Hepatocyte (in vitro differentiated cells): ENCODE data around the gene MBL2. TPM values are rescaled to one million over a fixed set of nuclear protein-coding genes. Genes with fewer than 3 reads are reported as not detected.

Source experiments
- DNase-seq: peaks from one replicate; pipeline ENCODE4 v3.0.0-alpha.2; 2016; ENCODE audit warnings: low spot score
- H2AFZ ChIP-seq: fragments of 200-600 bp; sonication (generic); 2 replicates; pipeline ENCODE4 v1.6.0; 2016; ENCODE audit warnings: antibody characterized with exemption, mild to moderate bottlenecking
- H3K27ac ChIP-seq: fragments of 200-600 bp; sonication (generic); 2 replicates; pipeline ENCODE4 v1.5.1; 2016; ENCODE audit warnings: mild to moderate bottlenecking
- H3K27me3 ChIP-seq: fragments of 200-600 bp; sonication (generic); 2 replicates; pipeline ENCODE4 v1.6.1; 2016
- H3K36me3 ChIP-seq: fragments of 200-600 bp; sonication (generic); replicated peaks from 2 replicates; pipeline ENCODE4 v1.5.1; 2016; ENCODE audit warnings: low read depth; ENCODE audit not compliant: insufficient read depth
- H3K4me1 ChIP-seq: fragments of 200-600 bp; sonication (generic); 2 replicates; pipeline ENCODE4 v1.5.1; 2016; ENCODE audit warnings: mild to moderate bottlenecking, moderate library complexity; ENCODE audit not compliant: insufficient read depth
- H3K4me2 ChIP-seq: fragments of 200-600 bp; sonication (generic); 2 replicates; pipeline ENCODE4 v1.6.0; 2016
- H3K4me3 ChIP-seq: fragments of 200-600 bp; sonication (generic); 2 replicates; pipeline ENCODE4 v1.5.1; 2016; ENCODE audit warnings: mild to moderate bottlenecking
- H3K79me2 ChIP-seq: fragments of 200-600 bp; sonication (generic); 2 replicates; pipeline ENCODE4 v1.6.0; 2017; ENCODE audit warnings: mild to moderate bottlenecking
- H3K9me2 ChIP-seq: fragments of 200-600 bp; sonication (generic); replicated peaks from 2 replicates; pipeline ENCODE4 v1.6.0; 2017; ENCODE audit warnings: mild to moderate bottlenecking; ENCODE audit not compliant: insufficient read depth
- H3K9me3 ChIP-seq: fragments of 200-600 bp; sonication (generic); 2 replicates; pipeline ENCODE4 v1.5.1; 2016; ENCODE audit warnings: low read depth, mild to moderate bottlenecking
- H4K20me1 ChIP-seq: fragments of 200-600 bp; sonication (generic); 2 replicates; pipeline ENCODE4 v1.6.0; 2016; ENCODE audit warnings: mild to moderate bottlenecking; ENCODE audit not compliant: insufficient read depth, poor library complexity, severe bottlenecking
- EZH2 ChIP-seq: fragments of 200-600 bp; sonication (generic); IDR thresholded peaks from 2 replicates; pipeline ENCODE4 v1.6.1; 2016; ENCODE audit warnings: antibody characterized with exemption, mild to moderate bottlenecking, borderline replicate concordance
- EZH2phosphoT487 ChIP-seq: fragments of 200-600 bp; sonication (generic); IDR thresholded peaks from one replicate; pipeline ENCODE4 v1.6.1; 2018; ENCODE audit warnings: antibody characterized with exemption, mild to moderate bottlenecking, low read depth, moderate library complexity; ENCODE audit not compliant: unreplicated experiment, severe bottlenecking
- WGBS: methylation state at CpG from one replicate; pipeline ENCODE4 v1.1.6; 2016; ENCODE audit warnings: low lambda C conversion rate; ENCODE audit errors: missing lambda C conversion rate; 5-methylcytosine and 5-hydroxymethylcytosine counted together
- polyA plus RNA-seq: library from polyadenylated mRNA; unstranded; fragments of >200 nt; fragmentation: Nextera tagmentation; extraction: Ambion mirVana; gene quantifications from 2 replicates; pipeline ENCODE4 v1.2.1, GENCODE V29; 2016
- total RNA-seq: library from RNA; depleted of rRNA; stranded (reverse); fragments of >200 nt; gene quantifications from 2 replicates; pipeline ENCODE4 v1.2.3, GENCODE V29; 2014
- TF ChIP-seq, protein P1 (sequence below): fragments of 200-600 bp; sonication (generic); IDR thresholded peaks from 2 replicates; pipeline ENCODE4 v1.5.1; 2016; ENCODE audit warnings: antibody characterized with exemption, mild to moderate bottlenecking; ENCODE audit not compliant: poor library complexity

The MBL2 gene
- total and polyA plus RNA-seq, 2 experiments from 2014 or later: 0.21 to 1.1 TPM

DNA sequence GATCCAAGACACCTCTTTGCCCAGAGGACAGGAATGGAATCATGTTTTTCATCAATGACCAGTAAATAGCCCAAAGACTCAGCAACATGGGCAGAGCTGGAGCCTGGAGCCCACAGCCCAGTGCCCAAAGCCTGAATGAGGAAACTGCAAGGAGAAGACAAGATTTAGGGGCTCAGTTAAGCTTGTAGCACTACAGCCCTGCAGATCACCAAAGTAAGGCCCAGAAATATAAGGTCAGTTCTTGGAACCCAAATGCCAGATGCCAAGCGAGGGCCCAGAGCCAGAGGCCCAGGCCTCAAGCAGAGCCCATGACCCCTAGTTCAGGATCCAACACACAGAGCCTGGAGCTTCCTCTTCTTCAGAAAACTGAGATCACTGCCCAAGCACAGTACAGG is 32.4 kb downstream of the MBL2 start:
- H3K9me3 ChIP-seq: no peaks in the 10 kb centered on the region
- no peaks in the 10 kb centered on the region for H3K27me3 ChIP-seq
- DNase-seq: no peak
- H3K79me2 ChIP-seq: no peaks in the 10 kb centered on the region
- H3K4me1 ChIP-seq: no peaks in the 10 kb centered on the region
- H3K36me3 ChIP-seq: no peaks in the 10 kb centered on the region
- no peaks in the 10 kb centered on the region for H4K20me1 ChIP-seq
- H2AFZ ChIP-seq: no peak overlapping the region
- H3K4me3 ChIP-seq: no peak overlapping the region
- H3K27ac ChIP-seq: no peak overlapping the region
- TF ChIP-seq EZH2phosphoT487 (no peak), EZH2 (no peak)
- TF ChIP-seq, protein P1, sequence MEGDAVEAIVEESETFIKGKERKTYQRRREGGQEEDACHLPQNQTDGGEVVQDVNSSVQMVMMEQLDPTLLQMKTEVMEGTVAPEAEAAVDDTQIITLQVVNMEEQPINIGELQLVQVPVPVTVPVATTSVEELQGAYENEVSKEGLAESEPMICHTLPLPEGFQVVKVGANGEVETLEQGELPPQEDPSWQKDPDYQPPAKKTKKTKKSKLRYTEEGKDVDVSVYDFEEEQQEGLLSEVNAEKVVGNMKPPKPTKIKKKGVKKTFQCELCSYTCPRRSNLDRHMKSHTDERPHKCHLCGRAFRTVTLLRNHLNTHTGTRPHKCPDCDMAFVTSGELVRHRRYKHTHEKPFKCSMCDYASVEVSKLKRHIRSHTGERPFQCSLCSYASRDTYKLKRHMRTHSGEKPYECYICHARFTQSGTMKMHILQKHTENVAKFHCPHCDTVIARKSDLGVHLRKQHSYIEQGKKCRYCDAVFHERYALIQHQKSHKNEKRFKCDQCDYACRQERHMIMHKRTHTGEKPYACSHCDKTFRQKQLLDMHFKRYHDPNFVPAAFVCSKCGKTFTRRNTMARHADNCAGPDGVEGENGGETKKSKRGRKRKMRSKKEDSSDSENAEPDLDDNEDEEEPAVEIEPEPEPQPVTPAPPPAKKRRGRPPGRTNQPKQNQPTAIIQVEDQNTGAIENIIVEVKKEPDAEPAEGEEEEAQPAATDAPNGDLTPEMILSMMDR: no peak
- H3K4me2 ChIP-seq: no peak overlapping the region
- WGBS: 100% methylated on average over 1 of the region's 1 CpG
- H3K9me2 ChIP-seq: no peaks in the 10 kb centered on the region

DNA sequence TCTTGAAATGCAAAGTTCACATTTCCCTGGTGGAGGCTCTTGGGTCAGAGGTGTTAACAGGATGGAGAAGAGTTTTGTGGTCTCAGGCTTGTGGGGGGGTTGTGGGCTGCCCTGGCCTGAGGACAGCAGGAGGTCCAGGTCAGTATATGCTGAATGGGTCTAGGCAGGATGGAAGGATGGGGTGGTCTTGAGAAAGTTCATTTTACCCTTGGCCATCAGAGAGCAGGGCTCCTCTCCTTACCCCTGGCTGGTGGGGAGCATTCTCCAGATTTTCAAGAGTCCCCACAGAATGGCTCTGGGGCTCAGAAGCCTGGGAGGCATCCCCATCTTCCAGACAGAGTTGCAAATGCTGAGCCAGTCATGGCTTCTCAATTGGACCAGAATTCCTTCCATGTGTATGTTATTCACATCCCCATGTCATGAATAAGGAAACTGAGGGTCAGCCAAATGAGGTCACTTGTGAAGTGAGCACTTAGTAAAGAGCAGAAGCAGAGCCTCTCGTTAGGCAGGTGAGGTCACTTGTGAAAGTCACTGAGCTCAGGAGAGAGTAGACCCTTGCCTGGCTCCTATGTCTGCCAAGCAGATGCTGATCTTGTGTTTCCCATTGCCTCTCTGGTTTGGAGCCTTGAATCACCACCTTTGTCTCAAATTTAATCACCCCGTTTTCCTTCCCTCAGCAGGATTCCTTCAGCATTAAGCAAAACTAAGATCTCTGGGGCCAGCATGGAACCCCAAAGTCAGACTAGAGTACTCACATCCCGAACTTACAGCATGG is 33.0 kb downstream of the MBL2 start:
- no peak overlapping the region for H3K4me3 ChIP-seq
- H3K4me1 ChIP-seq: no peaks in the 10 kb centered on the region
- no peak for TF ChIP-seq EZH2phosphoT487
- TF ChIP-seq, protein P1: no peak
- H2AFZ ChIP-seq: no peak overlapping the region
- H3K36me3 ChIP-seq: no peaks in the 10 kb centered on the region
- no peaks in the 10 kb centered on the region for H4K20me1 ChIP-seq
- no peaks in the 10 kb centered on the region for H3K9me2 ChIP-seq
- no peaks in the 10 kb centered on the region for H3K79me2 ChIP-seq
- H3K27ac ChIP-seq: no peak overlapping the region
- no peak overlapping the region for H3K4me2 ChIP-seq
- 71% methylated on average over 3 of the region's 3 CpGs for WGBS
- H3K9me3 ChIP-seq: no peaks in the 10 kb centered on the region
- H3K27me3 ChIP-seq: no peaks in the 10 kb centered on the region
- DNase-seq: no peak

DNA sequence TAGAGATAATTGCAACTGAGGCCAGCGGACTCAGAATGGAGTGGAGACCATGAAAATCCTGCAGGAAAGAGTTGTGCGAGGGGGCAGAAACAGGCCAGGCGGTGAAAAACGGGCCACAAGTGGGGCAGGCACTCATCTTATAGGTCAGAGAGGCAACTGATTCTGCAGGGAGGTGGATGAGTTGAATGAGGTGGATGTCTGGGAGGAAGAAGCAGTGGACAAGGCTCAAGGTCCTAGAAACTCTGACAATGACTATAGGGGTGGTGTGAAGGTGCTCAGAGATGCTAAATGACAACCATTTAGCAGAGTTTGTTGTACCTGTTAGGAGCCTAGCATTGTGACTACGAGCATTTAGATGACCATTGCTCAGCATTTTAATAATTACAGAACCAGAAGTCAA is 33.6 kb downstream of the MBL2 start:
- no peak overlapping the region for H3K4me3 ChIP-seq
- no peaks in the 10 kb centered on the region for H3K4me1 ChIP-seq
- TF ChIP-seq EZH2 (no peak), EZH2phosphoT487 (no peak)
- TF ChIP-seq, protein P1: no peak
- no peak overlapping the region for H3K4me2 ChIP-seq
- H3K79me2 ChIP-seq: no peaks in the 10 kb centered on the region
- H2AFZ ChIP-seq: no peak overlapping the region
- no peaks in the 10 kb centered on the region for H3K36me3 ChIP-seq
- DNase-seq: no peak
- no peak overlapping the region for H3K27ac ChIP-seq
- H3K9me3 ChIP-seq: no peaks in the 10 kb centered on the region
- 86% methylated on average over 5 of the region's 5 CpGs for WGBS
- no peaks in the 10 kb centered on the region for H4K20me1 ChIP-seq
- no peaks in the 10 kb centered on the region for H3K27me3 ChIP-seq
- H3K9me2 ChIP-seq: no peaks in the 10 kb centered on the region
